Thoracic aorta (tissue), 2 donors: Measurements from ENCODE around the gene ITGBL1. TPM values are rescaled to one million over a fixed set of nuclear protein-coding genes. Genes with fewer than 3 reads are reported as not detected.

Experiments used
- ATAC-seq: fragments of 150-250 bp; one replicate; pipeline ENCODE4 v1.8.0; 2017; ENCODE audit warnings: low read depth; ENCODE audit not compliant: insufficient number of reproducible peaks, low FRiP score
- DNase-seq: peaks from one replicate; pipeline ENCODE4 v3.0.0-alpha.2; 2020; ENCODE audit warnings: low spot score
- H3K27ac ChIP-seq, 2 donors: fragments of 200-600 bp; sonication (generic); 1 replicate in 1 of 2; 2 replicates in 1 of 2; pipeline ENCODE4 v1.5.1; 2016; ENCODE audit warnings: mild to moderate bottlenecking in 2 of 2, moderate library complexity in 2 of 2
- H3K27me3 ChIP-seq: fragments of 200-600 bp; sonication (generic); replicated peaks from 2 replicates; pipeline ENCODE4 v1.6.0; 2016; ENCODE audit warnings: mild to moderate bottlenecking; ENCODE audit not compliant: insufficient read depth
- H3K36me3 ChIP-seq: fragments of 200-600 bp; sonication (generic); one replicate; pipeline ENCODE4 v1.5.1; 2016
- H3K4me1 ChIP-seq, 2 donors: fragments of 200-600 bp; sonication (generic); 1 replicate in 1 of 2; 2 replicates in 1 of 2; pipeline versions ENCODE4 v1.5.1 to v1.6.0; 2016; ENCODE audit warnings: low read depth in 2 of 2, mild to moderate bottlenecking in 1 of 2; ENCODE audit not compliant: control insufficient read depth in 1 of 2
- H3K4me3 ChIP-seq: fragments of 200-600 bp; sonication (generic); 2 replicates; pipeline ENCODE4 v1.5.1; 2016; ENCODE audit warnings: mild to moderate bottlenecking
- H3K9me3 ChIP-seq: fragments of 200-600 bp; sonication (generic); 2 replicates; pipeline ENCODE4 v1.5.1; 2016
- CTCF ChIP-seq: fragments of 200-600 bp; sonication (generic); IDR thresholded peaks from one replicate; pipeline ENCODE4 v1.5.1; 2019; ENCODE audit warnings: antibody characterized with exemption
- total RNA-seq, 2 donors: library from RNA; depleted of rRNA; stranded (reverse); fragments of >200 nt; gene quantifications; one replicate each; pipeline versions ENCODE4 v1.1.0 to v1.2.3, GENCODE V29; 2016

The ITGBL1 gene
- total RNA-seq, 2 donors from 2014 or later = 179 to 224 TPM

GRCh38 chr13:101522607-101523006, 70.1 kb downstream of the ITGBL1 start:
- Histone ChIP-seq H3K9me3 (no peaks in the 10 kb centered on the region), H3K4me3 (no peak overlapping the region), H3K27me3 (no peaks in the 10 kb centered on the region), H3K27ac (peak overlapping the region; percentile 55 to 68), H3K4me1 (peaks cover 16 to 52% of the 10 kb centered on the region in 2 donors), H3K36me3 (no peaks in the 10 kb centered on the region)
- ATAC-seq (no peak), DNase-seq (no peak)
- no peak for TF ChIP-seq CTCF

DNA sequence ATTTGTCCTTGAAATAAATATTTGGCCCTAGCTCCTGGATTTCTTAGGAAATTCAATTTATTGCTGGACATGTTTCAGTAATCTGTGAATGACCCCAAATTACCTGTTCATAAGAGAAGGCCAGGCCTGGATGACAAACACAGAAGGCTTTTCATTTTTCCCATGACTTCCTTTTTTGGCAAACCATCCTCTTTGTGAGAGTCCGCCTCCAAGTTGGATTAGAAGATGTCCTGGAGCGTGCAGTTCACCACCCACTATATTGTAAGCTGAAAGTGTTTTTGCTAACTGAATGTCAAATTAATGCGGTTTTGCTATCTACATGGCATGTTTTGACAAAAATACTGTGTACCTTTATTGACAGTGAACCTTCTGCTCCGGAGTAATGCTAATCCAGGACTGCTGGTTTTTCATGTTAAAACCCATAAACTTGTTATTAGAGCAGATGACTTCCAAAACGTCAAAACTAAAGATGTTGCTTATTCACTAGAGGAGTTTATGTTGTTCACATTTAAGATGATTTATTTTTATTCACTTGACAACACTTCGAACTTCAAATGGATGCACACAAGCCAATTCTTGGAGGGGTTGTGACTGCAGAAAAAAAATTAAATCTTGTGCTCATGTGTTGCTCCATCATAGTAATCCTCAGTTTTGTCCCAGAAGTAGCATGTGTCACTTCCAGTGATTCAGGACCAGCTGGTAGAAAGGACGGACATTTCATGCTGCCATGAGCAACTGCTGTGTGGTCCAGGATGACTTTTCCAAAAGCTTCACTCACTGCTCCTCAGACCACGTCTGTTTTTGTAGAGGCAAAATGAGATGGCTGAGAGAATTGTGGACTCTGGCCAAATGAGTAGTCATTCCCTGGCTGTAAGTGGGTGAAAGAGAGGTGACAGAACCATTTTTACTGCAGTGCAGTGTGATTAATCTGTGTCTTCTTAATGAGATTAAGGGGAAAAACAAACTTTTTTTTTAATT, 71.0 kb downstream of the ITGBL1 start:
- DNase-seq (peak; percentile 65), ATAC-seq (peak; percentile 89)
- Histone ChIP-seq H3K4me3 (peak overlapping the region; percentile 3), H3K36me3 (no peaks in the 10 kb centered on the region), H3K27ac (peak overlapping the region; percentile 55 to 68), H3K9me3 (no peaks in the 10 kb centered on the region), H3K27me3 (no peaks in the 10 kb centered on the region), H3K4me1 (peaks cover 21 to 54% of the 10 kb centered on the region in 2 donors)
- TF ChIP-seq CTCF = no peak

DNA sequence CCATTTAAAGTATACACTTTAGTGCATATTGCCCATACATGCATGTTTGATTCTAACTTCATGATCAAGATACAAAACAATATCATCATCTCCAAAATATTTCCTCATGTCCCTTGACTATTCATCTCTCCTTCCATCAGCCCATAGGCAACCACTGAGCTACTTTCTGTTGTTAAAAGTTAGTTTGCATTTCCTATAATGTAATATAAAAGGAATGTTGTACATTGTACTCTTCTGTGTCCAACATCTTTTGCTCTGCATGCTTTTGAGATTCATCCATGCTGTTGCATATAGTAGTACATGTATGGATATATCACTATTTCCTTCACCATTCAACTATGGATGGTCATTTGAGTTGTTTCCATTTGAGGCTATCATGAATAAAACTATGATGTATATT, 74.7 kb downstream of the ITGBL1 start:
- DNase-seq = no peak
- H3K4me1 ChIP-seq = peaks cover 38 to 69% of the 10 kb centered on the region in 2 donors
- TF ChIP-seq CTCF = no peak
- H3K4me3 ChIP-seq = no peak overlapping the region
- ATAC-seq = no peak
- H3K36me3 ChIP-seq = no peaks in the 10 kb centered on the region
- no peaks in the 10 kb centered on the region for H3K27me3 ChIP-seq
- H3K27ac ChIP-seq = no peak overlapping the region
- H3K9me3 ChIP-seq = no peaks in the 10 kb centered on the region

GRCh38 chr13:101529422-101529821, 76.9 kb downstream of the ITGBL1 start:
- H3K4me1 ChIP-seq = peaks cover 48 to 71% of the 10 kb centered on the region in 2 donors
- ATAC-seq (peak; percentile 54), DNase-seq (no peak)
- H3K36me3 ChIP-seq = no peaks in the 10 kb centered on the region
- TF ChIP-seq CTCF = no peak
- no peaks in the 10 kb centered on the region for H3K27me3 ChIP-seq
- H3K27ac ChIP-seq = peak overlapping the region; percentile 44 to 50
- H3K9me3 ChIP-seq = no peaks in the 10 kb centered on the region
- H3K4me3 ChIP-seq = peak overlapping the region; percentile 35

DNA sequence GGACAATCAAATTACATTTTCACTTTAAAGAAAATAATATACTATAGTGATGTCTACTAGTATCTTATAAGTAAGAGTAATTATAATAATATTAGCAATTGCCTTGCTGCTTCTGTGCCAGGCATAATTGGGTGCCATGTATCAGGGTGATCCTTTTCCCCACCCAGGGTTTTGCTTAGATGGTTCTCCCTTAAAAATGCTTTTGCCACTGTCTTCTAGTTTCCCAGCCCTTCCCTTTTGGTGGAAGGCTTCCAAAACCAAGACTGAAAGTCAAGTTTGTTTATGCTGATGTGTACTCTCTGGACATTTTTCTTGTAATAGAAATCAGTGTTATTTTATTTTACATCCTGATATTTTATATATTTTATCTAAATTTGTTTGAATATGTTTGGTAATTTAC, 77.8 kb downstream of the ITGBL1 start:
- no peak for DNase-seq
- H3K27ac ChIP-seq = peak overlapping the region; percentile 39 to 50
- no peak for TF ChIP-seq CTCF
- H3K9me3 ChIP-seq = no peaks in the 10 kb centered on the region
- H3K36me3 ChIP-seq = no peaks in the 10 kb centered on the region
- no peak overlapping the region for H3K4me3 ChIP-seq
- no peak for ATAC-seq
- H3K4me1 ChIP-seq = peaks cover 51 to 71% of the 10 kb centered on the region in 2 donors
- no peaks in the 10 kb centered on the region for H3K27me3 ChIP-seq
